HEK293T (cell line): ENCODE data around the gene ITGA11.

Experiments used
- BHLHE40 ChIP-seq: fragments of 450-650 bp; IDR thresholded peaks from 2 replicates; pipeline ENCODE4 v1.6.1; 2016; ENCODE audit warnings: mild to moderate bottlenecking, moderate library complexity, borderline replicate concordance
- ELF4 ChIP-seq: fragments of 450-650 bp; IDR thresholded peaks from 2 replicates; pipeline ENCODE4 v1.6.1; 2017; ENCODE audit warnings: antibody characterized with exemption
- FOXA1 ChIP-seq: fragments of 450-650 bp; IDR thresholded peaks from 2 replicates; pipeline ENCODE4 v1.6.1; 2016; ENCODE audit warnings: mild to moderate bottlenecking
- HDGF ChIP-seq: fragments of 450-650 bp; IDR thresholded peaks from 2 replicates; pipeline ENCODE4 v1.6.1; 2017; ENCODE audit warnings: antibody characterized with exemption, borderline replicate concordance
- L3MBTL2 ChIP-seq: fragments of 450-650 bp; conservative IDR thresholded peaks from 2 replicates; pipeline ENCODE4 v1.6.1; 2016; ENCODE audit warnings: mild to moderate bottlenecking
- LEF1 ChIP-seq: fragments of 450-650 bp; IDR thresholded peaks from 2 replicates; pipeline ENCODE4 v1.6.1; 2017; ENCODE audit warnings: mild to moderate bottlenecking, borderline replicate concordance
- NFRKB ChIP-seq: fragments of 450-650 bp; IDR thresholded peaks from 2 replicates; pipeline ENCODE4 v1.6.1; 2016; ENCODE audit warnings: mild to moderate bottlenecking, moderate library complexity
- PKNOX1 ChIP-seq: fragments of 450-650 bp; IDR thresholded peaks from 2 replicates; pipeline ENCODE4 v1.6.1; 2016
- SP1 ChIP-seq: fragments of 450-650 bp; IDR thresholded peaks from 2 replicates; pipeline ENCODE4 v1.6.1; 2017
- SUZ12 ChIP-seq: fragments of 450-650 bp; IDR thresholded peaks from 2 replicates; pipeline ENCODE4 v1.6.1; 2016; ENCODE audit warnings: mild to moderate bottlenecking
- TARDBP ChIP-seq: fragments of 450-650 bp; IDR thresholded peaks from 2 replicates; pipeline ENCODE4 v1.6.1; 2016
- ZNF384 ChIP-seq: fragments of 450-650 bp; IDR thresholded peaks from 2 replicates; pipeline ENCODE4 v1.6.1; 2016

DNA sequence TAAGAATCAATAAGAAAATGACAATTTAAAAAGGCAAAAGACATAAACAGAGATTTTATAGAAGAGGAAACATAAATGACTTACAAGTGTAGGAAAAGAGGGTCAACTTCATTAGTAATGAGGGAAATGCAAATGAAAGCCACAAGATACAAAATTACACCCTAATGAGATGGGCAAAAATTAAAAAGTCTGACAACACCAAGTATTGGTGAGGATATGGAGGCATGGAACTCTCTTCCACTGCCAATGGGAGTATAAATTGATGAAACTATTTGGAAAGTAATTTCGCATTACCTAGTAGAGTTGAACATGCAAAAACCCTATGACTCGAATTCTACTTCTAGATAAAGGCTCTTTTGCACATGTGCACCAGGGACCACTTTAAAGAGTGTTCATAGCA is 28.2 kb upstream of the ITGA11 start:
- TF ChIP-seq ZNF384 (no peak), NFRKB (no peak), FOXA1 (no peak), TARDBP (no peak), HDGF (no peak), SUZ12 (no peak), L3MBTL2 (no peak), ELF4 (no peak), LEF1 (no peak), SP1 (no peak), BHLHE40 (no peak), PKNOX1 (no peak)
